ENCODE results near the gene MEGF11. TPM values are rescaled to one million over a fixed set of nuclear protein-coding genes. Genes with fewer than 3 reads are reported as not detected.

MEGF11 gene
- total RNA-seq, 1 experiment from 2014 or later = 1.2 TPM

GRCh38 chr15:66228807-66229735, 24.5 kb downstream of the MEGF11 start:
- Histone ChIP-seq H3K4me2 (ENCODE audit: insufficient read depth, insufficient read length, low read length) (no peak overlapping the region), H3K14ac (ENCODE audit: insufficient read depth, low read length) (no peak overlapping the region), H2AK5ac (ENCODE audit: insufficient read length, low read length) (no peak overlapping the region), H4K20me1 (ENCODE audit: control insufficient read depth, insufficient read depth, insufficient read length) (no peaks in the 10 kb centered on the region), H4K8ac (replicated peaks; ENCODE audit: insufficient read length, low read depth, low read length) (no peak overlapping the region), H3K23ac (ENCODE audit: insufficient read length, low read depth, low read length) (no peak overlapping the region), H3K9me3 (ENCODE audit: control insufficient read depth, low read depth, low read length) (no peaks in the 10 kb centered on the region), H3K4ac (ENCODE audit: low read depth, low read length) (no peak overlapping the region), H2BK120ac (ENCODE audit: low read depth, low read length, poor library complexity, severe bottlenecking) (no peak overlapping the region), H2BK5ac (ENCODE audit: insufficient read length, low read length) (no peak overlapping the region), H3K79me1 (ENCODE audit: insufficient read depth, low read depth, low read length, poor library complexity, severe bottlenecking) (no peaks in the 10 kb centered on the region), H3K79me2 (ENCODE audit: insufficient read depth, low read length) (no peaks in the 10 kb centered on the region), H4K5ac (ENCODE audit: insufficient read length, low read depth, low read length) (no peak overlapping the region), H3K56ac (ENCODE audit: insufficient read length, low read depth, low read length) (no peak overlapping the region), H3K9ac (ENCODE audit: extremely low read depth, insufficient read length, low read length) (no peak overlapping the region), H2BK20ac (ENCODE audit: low read depth, low read length, poor library complexity, severe bottlenecking) (no peak overlapping the region), H2BK12ac (ENCODE audit: insufficient read length, low read depth, low read length) (no peak overlapping the region), H3K4me1 (ENCODE audit: insufficient read depth, low read length) (no peaks in the 10 kb centered on the region), H3K27ac (ENCODE audit: insufficient read length, low read depth, low read length) (no peak overlapping the region), H3T11ph (ENCODE audit: low read length) (no peak overlapping the region), H3K18ac (ENCODE audit: insufficient read length, low read depth, low read length) (no peak overlapping the region), H2BK15ac (ENCODE audit: low read depth, low read length) (no peak overlapping the region), H2AFZ (ENCODE audit: low read length) (no peak overlapping the region), H4K91ac (ENCODE audit: insufficient read length, low read depth, low read length) (no peak overlapping the region), H3K27me3 (ENCODE audit: insufficient read depth, low read length) (no peaks in the 10 kb centered on the region), H3K23me2 (ENCODE audit: insufficient read length, low read depth, low read length, poor library complexity, severe bottlenecking) (no peaks in the 10 kb centered on the region)
- H3K27ac Mint-ChIP-seq = no peak overlapping the region
- peaks cover 10% of the 10 kb centered on the region for H3K27me3 Mint-ChIP-seq (ENCODE audit: low read depth)
- DNase-seq = no peak
- no CpG with 5 or more reads among the region's 13 CpGs for WGBS (ENCODE audit: extremely low coverage, insufficient read length, low lambda C conversion rate)
- no peak overlapping the region for H3K4me3 Mint-ChIP-seq
- H3K4me1 Mint-ChIP-seq = peaks cover 0 to 20% of the 10 kb centered on the region in 2 experiments; a peak in 3 of 4 replicates
- peaks cover 2 to 9% (median 2%) of the 10 kb centered on the region in 3 experiments; a peak in 6 of 7 replicates for H3K36me3 Mint-ChIP-seq (ENCODE audit: insufficient read depth in 1 of 3, low read depth in 3 of 3)
- H3K9me3 Mint-ChIP-seq = peaks cover 2 to 3% of the 10 kb centered on the region in 2 experiments; a peak in 3 of 5 replicates
- no peak for TF ChIP-seq CTCF (conservative IDR thresholded peaks at IDR 0.05)
